ENCODE data around the gene THOP1.

The THOP1 gene

GRCh38 chr19:2779121-2779740, 6.1 kb upstream of the THOP1 start:
- Histone ChIP-seq H3K27me3 (ENCODE audit: insufficient read depth, low read length) (no peaks in the 10 kb centered on the region), H4K20me1 (ENCODE audit: insufficient read depth, low read length) (no peaks in the 10 kb centered on the region; the same call in 1 of the 2 replicates), H3K27ac (ENCODE audit: low read depth, low read length, poor library complexity, severe bottlenecking) (no peak overlapping the region), H3K4me1 (ENCODE audit: insufficient read depth, low read length, severe bottlenecking) (peaks cover 33% of the 10 kb centered on the region), H3K4me2 (ENCODE audit: low read length) (no peak overlapping the region), H2AFZ (ENCODE audit: low read length) (no peak overlapping the region), H3K9ac (ENCODE audit: low read length) (no peak overlapping the region), H3K9me3 (ENCODE audit: low read length) (no peaks in the 10 kb centered on the region), H3K36me3 (ENCODE audit: insufficient read depth, low read length) (peaks cover 12% of the 10 kb centered on the region), H3K9me2 (ENCODE audit: low read depth, low read length) (no peaks in the 10 kb centered on the region), H3K79me2 (ENCODE audit: insufficient read depth, low read length) (peaks cover 86% of the 10 kb centered on the region), H3F3A (ENCODE audit: insufficient read depth, low read length) (no peaks in the 10 kb centered on the region), H3K4me3 (ENCODE audit: low read depth, low read length, poor library complexity, severe bottlenecking) (no peak overlapping the region)
- no peak for TF ChIP-seq EZH2 (IDR thresholded peaks at IDR 0.05; ENCODE audit: borderline replicate concordance, low read length)
- no peak for TF ChIP-seq CTCF (IDR thresholded peaks at IDR 0.05; ENCODE audit: low read length)

- Histone ChIP-seq H3K27ac (ENCODE audit: low read depth, low read length, poor library complexity, severe bottlenecking) (no peak overlapping the region), H3K36me3 (ENCODE audit: insufficient read depth, low read length) (peaks cover 12% of the 10 kb centered on the region), H2AFZ (ENCODE audit: low read length) (no peak overlapping the region), H4K20me1 (ENCODE audit: insufficient read depth, low read length) (no peaks in the 10 kb centered on the region), H3F3A (ENCODE audit: insufficient read depth, low read length) (no peaks in the 10 kb centered on the region), H3K4me2 (ENCODE audit: low read length) (peak overlapping the region; percentile 89; the same call in 1 of the 2 replicates), H3K79me2 (ENCODE audit: insufficient read depth, low read length) (peaks cover 76% of the 10 kb centered on the region), H3K9ac (ENCODE audit: low read length) (peak overlapping the region; percentile 91; the same call in 1 of the 2 replicates), H3K9me2 (ENCODE audit: low read depth, low read length) (no peaks in the 10 kb centered on the region), H3K9me3 (ENCODE audit: low read length) (no peaks in the 10 kb centered on the region), H3K27me3 (ENCODE audit: insufficient read depth, low read length) (no peaks in the 10 kb centered on the region), H3K4me1 (ENCODE audit: insufficient read depth, low read length, severe bottlenecking) (peaks cover 32% of the 10 kb centered on the region), H3K4me3 (ENCODE audit: low read depth, low read length, poor library complexity, severe bottlenecking) (no peak overlapping the region)
- TF ChIP-seq CTCF (IDR thresholded peaks at IDR 0.05; ENCODE audit: low read length), result no peak
- TF ChIP-seq EZH2 (IDR thresholded peaks at IDR 0.05; ENCODE audit: borderline replicate concordance, low read length), result no peak
Observed at GRCh38 chr19:2780284-2780683, 5.0 kb upstream of the THOP1 start.

- H3K9ac ChIP-seq (ENCODE audit: low read length), result peak overlapping the region; percentile 91
- H3K9me2 ChIP-seq (ENCODE audit: low read depth, low read length), result no peaks in the 10 kb centered on the region
- peak overlapping the region; percentile 89 for H3K4me3 ChIP-seq (ENCODE audit: low read depth, low read length, poor library complexity, severe bottlenecking)
- no peaks in the 10 kb centered on the region for H3K9me3 ChIP-seq (ENCODE audit: low read length)
- H3K4me1 ChIP-seq (ENCODE audit: insufficient read depth, low read length, severe bottlenecking), result peaks cover 45% of the 10 kb centered on the region
- peak overlapping the region; percentile 33 for H3K27ac ChIP-seq (ENCODE audit: low read depth, low read length, poor library complexity, severe bottlenecking)
- no peak overlapping the region for H2AFZ ChIP-seq (ENCODE audit: low read length)
- peaks cover 72% of the 10 kb centered on the region for H3K79me2 ChIP-seq (ENCODE audit: insufficient read depth, low read length)
- no peaks in the 10 kb centered on the region for H4K20me1 ChIP-seq (ENCODE audit: insufficient read depth, low read length)
- TF ChIP-seq CTCF (IDR thresholded peaks at IDR 0.05; ENCODE audit: low read length), result no peak
- H3K27me3 ChIP-seq (ENCODE audit: insufficient read depth, low read length), result no peaks in the 10 kb centered on the region
- peaks cover 15% of the 10 kb centered on the region for H3K36me3 ChIP-seq (ENCODE audit: insufficient read depth, low read length)
- no peaks in the 10 kb centered on the region for H3F3A ChIP-seq (ENCODE audit: insufficient read depth, low read length)
- peak overlapping the region; percentile 89 for H3K4me2 ChIP-seq (ENCODE audit: low read length)
Observed at GRCh38 chr19:2782329-2782935, 2.9 kb upstream of the THOP1 start.
